Stromal cell of bone marrow (primary cell): ENCODE measurements around the gene DNAJC15.
"Not testable (repeated sequence)": the region's sequence is repeated elsewhere in the genome, so short reads cannot be mapped to it uniquely, and the experiment has no call there.

ENCODE experiments used
- DNase-seq: peaks from one replicate; pipeline ENCODE4 v3.0.0-alpha.2; 2012; ENCODE audit warnings: low read depth

The DNAJC15 gene

DNA sequence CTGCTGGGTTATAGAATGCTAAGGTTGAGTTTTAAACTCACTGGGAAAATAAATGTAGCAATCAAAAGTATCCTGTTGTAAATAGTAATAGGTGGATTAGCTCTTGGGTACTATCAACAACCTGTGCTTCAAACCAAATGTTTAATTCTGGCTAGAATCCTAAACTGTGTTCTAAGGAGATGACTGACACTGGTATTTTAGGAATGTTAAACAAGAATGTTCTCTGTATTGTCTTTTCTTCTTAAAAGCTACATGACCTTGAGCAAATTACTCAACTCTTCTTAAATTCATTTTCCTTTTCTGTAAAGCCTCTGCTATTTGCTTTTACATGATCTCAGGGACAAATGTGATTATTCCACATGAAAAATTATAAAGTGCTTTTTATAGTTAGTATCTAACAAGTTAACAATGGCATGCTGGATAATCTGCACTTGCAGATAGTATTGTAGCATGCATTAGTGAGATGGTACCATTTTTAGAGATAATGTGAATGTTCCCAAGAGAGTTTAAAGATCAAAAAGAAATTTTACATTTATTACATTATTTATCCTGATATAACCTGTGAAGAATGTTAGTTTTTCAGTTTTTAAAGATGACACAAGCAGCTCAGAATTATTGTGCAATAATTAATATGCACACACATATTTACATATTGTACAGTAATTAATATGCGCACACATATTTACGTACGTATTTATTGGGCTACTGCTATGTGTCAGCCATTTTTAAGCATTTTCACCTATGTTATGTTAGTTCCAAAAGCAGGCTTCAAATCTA, 17.7 kb upstream of the DNAJC15 start:
- DNase-seq: no peak

DNA sequence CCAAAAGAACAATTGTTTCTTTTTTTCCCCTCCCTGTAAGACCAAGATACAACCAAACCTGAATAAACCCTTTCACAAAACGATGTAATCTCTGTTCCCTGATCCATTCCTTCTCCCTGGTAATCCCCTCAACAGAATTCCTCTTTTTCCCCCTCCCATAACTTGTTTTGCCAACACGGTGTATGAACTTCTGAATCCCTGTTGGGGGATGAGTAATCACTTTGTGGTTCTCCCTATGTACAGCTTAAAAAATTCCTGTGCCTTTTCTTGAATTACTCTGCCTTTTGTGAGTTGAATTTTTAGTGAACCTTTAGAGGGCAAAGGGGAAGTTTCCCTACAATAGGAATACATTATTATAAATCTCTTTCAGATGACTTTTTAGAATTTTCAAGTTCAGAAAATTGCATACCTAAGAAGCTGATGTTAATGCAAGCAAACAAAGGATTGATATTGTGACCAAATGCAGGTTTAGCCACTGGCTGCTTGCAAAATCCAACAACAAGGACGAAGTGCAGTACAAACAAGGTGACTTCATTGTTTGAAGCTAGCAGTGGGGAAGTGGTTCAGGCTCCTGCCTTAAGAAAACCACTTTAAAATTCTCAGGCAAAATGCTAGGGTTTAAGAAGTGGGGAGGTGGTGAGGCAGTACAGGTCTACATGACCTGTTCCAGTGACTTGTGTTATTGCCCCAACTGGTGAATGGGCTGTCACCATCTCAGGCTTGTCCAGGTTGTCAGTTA, 16.3 kb upstream of the DNAJC15 start:
- DNase-seq: no peak

DNA sequence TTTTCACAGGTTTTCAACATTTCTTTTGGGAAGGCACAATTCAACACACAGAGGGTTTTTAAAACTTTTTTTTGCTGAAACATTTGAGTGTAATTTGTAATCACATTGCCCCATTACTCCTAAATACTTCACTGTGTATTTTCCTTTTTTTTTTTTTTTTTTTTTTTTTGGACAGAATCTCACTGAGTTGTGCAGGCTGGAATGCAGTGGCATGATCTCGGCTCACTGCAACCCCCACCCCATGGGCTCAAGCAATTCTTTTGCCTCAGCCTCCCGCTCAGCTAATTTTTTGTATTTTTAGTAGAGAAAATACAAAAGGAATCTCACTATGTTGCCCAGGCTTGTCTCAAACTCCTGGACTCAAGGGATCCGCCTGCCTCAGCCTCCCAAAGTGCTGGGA, 14.8 kb upstream of the DNAJC15 start:
- DNase-seq: no peak

DNA sequence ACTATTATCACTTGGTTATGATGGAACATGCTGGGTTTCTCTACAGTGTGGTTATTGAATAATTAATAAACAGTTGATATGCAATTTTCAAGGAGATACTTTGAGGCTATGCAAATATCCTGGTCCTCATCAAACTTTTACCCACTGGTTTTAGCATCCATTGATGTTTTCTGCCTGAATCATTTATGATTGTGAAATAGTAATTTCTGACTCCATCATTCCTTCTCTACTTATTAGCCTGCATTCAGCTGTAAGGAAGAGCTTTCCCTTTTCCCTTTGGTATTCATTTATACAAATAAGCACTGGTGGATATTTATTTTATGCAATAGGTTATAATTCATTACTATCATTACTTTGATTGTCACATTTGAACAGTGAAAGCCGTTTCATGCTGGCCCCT, 13.9 kb upstream of the DNAJC15 start:
- DNase-seq: no peak

DNA sequence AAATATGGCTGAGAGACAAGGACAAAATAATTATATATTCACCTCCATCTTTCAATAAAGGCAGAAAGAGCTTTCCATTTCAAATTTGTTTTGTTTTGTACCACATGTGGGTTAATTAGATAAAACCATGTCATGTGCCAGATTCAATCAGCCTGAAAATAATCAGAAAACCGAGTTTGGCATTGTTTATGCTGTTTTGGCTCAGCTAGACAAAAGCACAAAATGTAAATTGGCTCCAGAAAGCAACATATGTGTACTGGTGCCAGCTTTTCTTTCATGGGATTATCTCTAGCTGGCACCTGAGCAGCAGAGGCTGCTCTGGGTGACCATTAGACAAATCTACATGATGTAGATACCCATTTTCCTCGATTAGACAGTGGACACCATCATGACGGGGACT, 9.2 kb upstream of the DNAJC15 start:
- no peak for DNase-seq

DNA sequence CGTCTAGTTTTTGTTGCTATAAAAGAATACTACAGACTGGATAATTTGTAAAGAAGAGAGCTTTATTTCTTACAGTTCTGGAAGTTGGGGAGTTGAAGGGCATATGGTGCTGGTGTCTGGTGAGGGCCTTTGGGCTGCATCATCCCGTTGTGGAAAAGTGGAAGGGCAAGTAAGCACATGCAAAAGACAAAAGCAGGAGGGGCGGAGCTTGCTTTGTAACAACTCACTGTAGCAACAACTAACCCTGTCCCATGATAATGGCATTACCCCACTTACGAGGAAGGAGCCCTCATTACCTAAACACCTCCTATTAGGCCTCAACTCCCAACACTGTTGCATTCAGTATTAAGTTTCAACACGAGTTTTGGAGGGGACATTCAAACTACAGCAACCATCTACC, 7.2 kb upstream of the DNAJC15 start:
- no peak for DNase-seq

DNA sequence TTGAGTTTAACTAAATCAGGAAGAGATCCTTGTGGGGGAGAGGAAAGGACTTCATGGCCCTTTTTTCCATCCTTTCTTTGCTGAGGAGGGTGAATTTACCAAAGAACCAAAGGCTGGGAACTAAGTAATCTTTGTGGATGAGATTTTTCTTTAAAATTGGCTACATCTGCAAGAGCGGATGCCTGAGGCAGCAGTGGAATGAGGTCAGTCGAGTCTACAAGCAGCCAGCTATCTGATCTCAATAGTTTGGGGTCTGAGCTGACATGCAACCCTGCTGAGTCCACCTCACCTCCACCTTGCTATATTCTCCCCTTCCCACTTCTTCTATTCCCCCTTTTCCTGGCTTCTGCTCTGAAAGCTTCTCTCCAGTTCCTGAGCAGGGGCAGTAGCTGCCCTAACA, 3.6 kb upstream of the DNAJC15 start:
- no peak for DNase-seq

DNA sequence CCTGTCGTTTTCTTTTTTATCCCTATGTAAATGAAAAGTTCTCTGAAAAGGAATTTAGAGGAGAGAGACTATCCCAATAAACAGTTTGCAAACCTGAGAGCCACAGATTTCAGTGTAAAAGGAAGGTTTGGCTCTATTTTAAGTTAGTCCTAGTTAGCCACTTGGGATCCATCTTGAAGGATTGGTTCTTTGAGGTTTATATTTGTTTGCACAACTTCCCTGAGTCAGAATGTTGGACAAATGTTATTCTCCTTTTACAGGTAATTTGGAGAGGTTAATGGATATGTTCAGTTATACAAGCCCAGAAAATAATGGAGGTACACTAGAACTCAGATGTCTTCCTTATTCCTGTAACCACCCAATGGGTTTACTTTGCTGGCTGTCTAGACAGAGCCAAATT, 2.6 kb upstream of the DNAJC15 start:
- no peak for DNase-seq

DNA sequence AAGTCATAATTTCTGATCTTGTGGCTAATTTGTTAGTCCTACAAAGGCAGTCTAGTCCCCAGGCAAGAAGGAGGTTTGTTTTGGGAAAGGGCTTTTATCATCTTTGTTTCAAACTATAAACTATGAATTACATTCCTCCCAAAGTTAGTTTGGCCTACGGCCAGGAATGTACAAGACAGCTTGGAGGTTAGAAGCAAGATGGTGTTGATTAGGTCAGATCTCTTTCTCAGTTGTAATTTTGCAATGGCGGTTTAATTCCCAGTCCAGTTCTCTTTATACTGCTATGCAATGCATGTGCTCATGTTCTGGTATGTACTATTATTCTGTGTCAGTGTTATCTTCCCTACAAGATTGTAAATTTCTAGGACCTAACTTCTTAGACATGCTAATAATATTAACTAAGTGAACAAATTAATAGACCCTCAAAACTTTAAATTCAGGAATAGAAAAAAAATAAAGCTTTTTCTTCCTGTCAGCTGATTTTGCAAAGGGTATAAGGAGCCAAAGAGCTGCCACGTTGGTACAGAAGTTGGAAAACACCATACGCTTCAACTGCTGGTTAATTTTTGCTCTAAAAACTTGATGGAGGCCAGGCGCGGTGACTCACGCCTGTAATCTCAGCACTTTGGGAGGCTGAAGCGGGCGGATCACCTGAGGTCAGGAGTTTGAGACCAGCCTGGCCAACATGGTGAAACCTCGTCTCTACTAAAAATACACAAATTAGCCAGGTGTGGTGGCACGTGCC, 1.3 kb upstream of the DNAJC15 start:
- no peak for DNase-seq

DNA sequence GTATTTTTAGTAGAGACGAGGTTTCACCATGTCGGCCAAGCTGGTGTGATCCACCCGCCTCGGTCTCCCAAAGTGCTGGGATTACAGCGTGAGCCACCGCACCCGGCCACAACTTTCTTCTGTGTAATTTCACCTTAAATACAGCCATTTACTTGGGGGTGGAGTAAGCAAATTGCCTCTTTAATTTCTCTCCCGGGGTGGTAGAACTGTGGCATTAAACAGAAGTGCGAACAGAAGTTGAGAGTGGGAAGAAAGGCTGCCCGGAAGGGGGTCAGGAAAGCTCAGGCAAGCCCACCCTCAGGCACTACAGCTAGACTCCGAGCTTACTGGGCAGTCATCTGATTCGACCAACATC, 475 bp upstream of the DNAJC15 start:
- DNase-seq: no peak

DNA sequence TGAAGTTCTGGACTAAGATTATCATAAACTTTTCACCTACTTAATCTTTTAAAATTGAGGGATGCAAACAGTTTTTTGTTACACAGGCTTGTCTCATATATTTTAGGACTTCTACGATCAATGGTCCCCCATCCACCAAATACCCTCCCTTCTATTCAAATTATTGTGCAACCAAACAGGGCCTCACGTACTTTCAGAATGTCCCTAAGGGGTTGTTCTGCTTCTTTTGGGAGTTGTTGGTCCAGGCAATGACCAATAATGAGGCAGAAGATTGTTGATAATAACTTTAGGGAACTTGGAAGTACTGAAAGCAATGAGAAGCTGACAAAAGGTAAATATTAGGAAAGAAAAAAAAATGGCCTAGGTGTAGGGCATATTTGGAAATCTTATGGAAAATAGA, 2.9 kb downstream of the DNAJC15 start:
- no peak for DNase-seq

DNA sequence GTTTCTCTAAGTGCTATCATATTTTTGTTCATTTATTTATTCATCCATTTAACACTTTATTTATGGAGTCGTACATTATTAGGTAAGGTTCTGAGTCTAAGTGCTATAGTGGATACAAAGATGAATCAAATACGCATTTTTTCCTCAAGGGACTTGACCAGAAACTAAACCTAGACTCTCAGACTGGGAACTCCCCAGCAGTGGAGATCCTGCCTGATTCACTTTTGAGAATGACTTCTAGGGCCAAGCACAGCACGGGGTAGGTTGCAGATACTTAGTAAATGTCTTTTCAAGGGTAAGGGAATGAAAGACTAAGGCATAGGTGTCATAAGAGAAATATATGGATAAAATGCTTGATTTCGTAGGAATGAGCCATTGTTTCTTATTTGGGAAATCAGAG, 7.2 kb downstream of the DNAJC15 start:
- DNase-seq: no peak

DNA sequence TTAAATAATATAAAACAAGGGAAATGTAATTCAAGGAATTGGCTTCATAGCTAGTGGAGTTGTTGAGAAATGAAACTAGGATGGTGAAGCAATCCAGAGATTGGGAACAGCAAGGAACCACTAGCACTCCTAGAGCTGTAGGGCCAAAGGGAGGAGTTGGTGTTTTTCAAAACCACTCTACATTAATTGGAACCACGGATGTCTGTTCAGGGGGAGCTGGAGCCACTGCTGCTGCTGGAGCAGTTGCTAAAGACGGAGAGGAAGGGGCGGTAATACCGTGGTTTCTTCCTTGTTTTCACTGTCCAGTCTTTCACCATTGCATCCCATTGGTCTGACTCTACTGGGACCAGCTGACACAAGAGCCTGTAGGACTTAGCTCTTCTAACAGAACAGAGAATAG, 8.5 kb downstream of the DNAJC15 start:
- no peak for DNase-seq

DNA sequence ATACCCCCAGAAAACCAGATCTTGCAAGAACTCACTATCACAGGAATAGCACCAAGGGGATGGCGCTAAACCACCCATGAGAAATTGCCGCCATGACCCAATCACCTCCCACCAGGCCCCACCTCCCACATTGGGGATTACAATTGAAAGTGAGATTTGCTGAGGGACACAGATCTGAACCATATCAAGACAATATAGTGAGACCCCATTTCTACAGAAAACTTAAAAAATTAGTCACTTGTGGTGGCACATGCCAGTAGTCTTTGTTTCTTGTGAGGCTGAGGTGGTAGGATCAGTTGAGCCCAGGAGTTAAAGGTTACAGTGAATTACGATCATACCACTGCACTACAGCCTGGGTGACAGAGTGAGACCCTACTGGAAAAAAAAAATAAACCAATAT, 9.7 kb downstream of the DNAJC15 start:
- no peak for DNase-seq

DNA sequence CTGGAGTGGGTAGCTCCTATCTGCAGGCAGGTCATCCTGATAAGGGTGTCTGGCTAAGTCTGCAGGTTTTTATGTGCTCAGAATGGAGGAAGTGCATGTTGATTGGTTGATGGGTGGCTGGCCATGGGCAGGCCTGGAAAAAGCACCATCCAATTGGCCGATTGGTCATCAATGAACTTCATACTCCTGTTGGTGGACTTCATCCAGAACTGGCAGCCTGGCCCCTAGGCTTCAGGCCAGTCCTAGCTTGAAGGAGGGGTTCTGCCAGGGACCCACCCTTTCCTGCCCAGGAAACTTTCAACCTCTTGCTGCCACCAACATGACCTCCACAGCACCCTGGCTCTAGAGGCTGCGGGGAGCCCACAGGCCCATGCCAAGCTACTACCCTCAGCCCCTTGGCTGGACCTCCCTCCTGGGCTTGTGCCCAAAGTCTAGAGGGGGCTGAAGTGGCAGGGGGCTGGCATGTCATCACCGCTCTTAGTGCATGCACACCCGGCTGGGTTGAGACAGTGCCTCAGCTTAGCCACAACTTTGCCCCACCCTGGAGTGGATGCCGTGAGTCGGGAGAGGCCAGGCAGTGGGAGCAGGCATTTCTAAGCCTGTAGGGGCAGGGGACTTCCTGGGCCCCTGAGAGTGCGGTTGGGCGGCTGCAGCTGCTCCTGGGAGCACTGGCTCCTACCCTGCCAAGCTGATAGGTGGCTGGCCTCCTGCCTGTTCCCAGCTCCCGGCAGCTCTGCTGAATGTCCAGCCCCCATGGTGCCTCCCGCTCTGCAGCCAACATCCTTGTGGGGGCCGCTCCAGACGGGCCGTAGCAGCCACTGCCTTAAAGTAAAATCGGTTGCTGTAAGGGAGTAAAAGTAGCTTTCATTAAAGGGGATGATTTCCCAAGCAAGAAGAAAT, 13.2 kb downstream of the DNAJC15 start:
- no peak for DNase-seq

DNA sequence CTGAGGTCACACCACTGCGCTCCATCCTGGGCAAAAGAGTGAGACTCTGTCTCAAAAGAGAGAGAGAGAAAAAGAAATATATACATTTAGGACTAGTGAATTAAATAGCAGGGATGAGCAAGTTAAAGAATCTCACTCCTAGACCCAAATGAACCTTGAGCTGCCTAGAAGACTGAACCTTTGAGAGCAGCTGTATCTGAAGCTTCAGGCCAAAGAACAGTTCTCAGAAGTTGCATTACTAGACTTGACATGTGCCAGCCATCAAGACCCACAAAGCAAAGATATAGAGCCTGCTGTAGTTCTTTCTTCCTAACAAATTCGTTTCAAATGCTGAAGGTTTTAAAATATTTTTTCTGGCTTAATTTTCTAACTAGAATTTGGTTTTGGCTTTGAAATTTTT, 16.6 kb downstream of the DNAJC15 start:
- DNase-seq: no peak

DNA sequence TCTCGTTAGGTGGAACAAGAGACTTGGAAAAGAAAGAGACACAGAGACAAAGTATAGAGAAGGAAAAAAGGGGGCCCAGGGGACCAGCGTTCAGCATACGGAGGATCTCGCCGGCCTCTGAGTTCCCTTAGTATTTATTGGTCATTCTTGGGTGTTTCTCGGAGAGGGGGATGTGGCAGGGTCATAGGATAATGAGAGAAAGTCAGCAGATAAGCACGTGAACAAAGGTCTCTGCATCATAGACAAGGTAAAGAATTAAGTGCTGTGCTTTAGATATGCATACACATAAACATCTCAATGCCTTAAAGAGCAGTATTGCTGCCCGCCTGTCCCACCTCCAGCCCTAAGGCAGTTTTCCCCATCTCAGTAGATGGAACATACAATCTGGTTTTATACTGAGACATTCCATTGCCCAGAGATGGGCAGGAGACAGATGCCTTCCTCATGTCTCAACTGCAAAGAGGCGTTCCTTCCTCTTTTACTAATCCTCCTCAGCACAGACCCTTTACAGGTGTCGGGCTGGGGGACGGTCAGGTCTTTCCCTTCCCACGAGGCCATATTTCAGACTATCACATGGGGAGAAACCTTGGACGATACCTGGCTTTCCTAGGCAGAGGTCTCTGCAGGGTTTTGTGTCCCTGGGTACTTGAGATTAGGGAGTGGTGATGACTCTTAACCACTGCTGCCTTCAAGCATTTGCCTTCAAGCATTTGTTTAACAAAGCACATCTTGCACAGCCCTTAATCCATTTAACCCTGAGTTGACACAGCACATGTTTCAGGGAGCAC, 17.4 kb downstream of the DNAJC15 start:
- not testable (repeated sequence) for DNase-seq

DNA sequence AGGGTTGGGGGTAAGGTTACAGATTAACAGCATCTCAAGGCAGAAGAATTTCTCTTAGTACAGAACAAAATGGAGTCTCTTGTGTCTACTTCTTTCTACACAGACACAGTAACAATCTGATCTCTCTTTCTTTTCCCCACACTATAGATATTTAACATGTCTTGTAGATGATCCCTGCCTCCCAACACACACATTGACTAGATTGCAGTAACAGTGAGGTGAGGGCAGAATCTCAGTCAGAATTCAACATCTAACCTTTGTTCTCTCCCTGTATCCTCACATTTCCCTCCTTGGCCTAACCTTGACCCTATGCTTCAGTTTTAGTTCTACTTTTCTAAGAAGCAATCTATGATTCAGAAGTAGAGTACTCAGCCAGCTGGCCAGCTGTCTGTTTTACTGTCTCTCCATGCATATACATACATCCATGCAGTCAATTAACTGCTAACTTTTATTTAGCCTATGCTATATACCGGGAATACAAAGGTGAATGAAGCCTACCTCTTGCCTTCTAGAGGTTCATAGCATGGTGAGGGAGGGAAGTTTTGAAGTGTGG, 18.1 kb downstream of the DNAJC15 start:
- DNase-seq: no peak

DNA sequence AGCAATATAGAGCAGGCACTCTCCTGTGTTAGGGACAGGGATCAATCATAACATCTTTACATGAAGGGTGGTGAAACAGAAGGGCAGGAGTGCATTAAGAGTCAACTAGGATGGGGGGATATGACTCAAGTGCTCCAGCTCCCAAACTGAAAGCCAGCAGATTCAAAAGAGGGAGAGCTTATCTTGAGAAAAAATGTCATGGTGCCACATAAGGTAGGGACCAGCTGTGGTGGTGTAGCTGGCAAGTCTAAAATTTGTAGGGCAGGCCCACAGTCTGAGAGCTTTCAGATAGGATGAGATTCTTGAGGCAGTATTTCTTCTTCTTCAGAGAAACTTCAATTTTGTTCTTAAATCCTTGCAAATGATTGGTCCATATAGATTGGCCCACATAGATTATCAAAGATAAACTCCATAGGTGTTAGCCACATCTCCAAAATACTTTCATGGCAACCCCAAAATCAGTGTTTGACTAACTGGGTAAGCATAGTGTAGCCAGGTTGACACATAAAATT, 19.1 kb downstream of the DNAJC15 start:
- DNase-seq: no peak

DNA sequence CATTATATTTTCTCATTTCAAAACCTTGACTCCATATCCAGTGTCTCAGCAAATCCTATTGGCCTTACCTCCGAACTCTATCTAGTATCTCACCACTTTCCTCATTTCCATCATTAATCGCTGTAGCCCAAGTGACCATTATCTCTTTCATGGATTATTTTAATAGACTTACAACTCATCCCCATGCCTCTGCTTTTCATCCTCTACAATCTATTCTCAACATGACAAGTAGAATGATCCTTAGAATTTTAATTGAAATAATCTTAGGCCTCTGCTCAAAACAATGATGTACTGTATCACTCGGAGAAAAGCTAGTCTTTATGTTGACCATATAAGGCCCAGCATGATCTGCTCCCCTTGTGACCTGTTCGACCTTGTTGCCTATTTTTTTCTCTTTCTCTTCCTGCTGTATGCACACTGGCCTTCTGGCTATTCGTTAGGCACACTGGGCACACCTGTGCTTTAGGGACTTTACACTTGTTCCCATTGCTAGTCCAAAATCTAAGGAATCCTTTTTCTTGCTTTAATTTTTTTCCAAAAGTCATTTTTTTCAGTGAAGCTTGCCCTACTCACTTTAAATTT, 21.4 kb downstream of the DNAJC15 start:
- DNase-seq: no peak
